Naive B cell (primary cell): Measurements from ENCODE around the gene GOLGA5. TPM values are rescaled to one million over a fixed set of nuclear protein-coding genes. Genes with fewer than 3 reads are reported as not detected.
A peak's percentile ranks its signal among the peaks of the same experiment; 100 is the strongest.
"Not testable (repeated sequence)": the region's sequence is repeated elsewhere in the genome, so short reads cannot be mapped to it uniquely, and the experiment has no call there.

Experiments
- ATAC-seq, 2 donors: fragments of 150-1000 bp; cut with Tn5 transposase; 2 replicates each; pipeline ENCODE4 v1.10.0; 2021; ENCODE audit warnings: low read depth in 2 of 2, mild to moderate bottlenecking in 2 of 2, moderate library complexity in 2 of 2
- DNase-seq: peaks from one replicate; pipeline ENCODE4 v3.0.0; 2022
- H3K27ac Mint-ChIP-seq, 6 donors: one replicate each; pipeline ENCODE4 v1.8.0; 2020 to 2022; ENCODE audit warnings: mild to moderate bottlenecking in 6 of 6, mixed read lengths in 6 of 6, moderate library complexity in 5 of 6, inconsistent platforms in 2 of 6
- H3K27me3 Mint-ChIP-seq, 3 donors: one replicate each; pipeline ENCODE4 v1.8.0; 2021 to 2022; ENCODE audit warnings: mixed read lengths in 3 of 3, mild to moderate bottlenecking in 1 of 3
- H3K36me3 Mint-ChIP-seq, 2 donors: one replicate each; pipeline ENCODE4 v1.8.0; 2020 to 2022; ENCODE audit warnings: mixed read lengths in 2 of 2, inconsistent platforms in 1 of 2, mild to moderate bottlenecking in 1 of 2
- H3K4me1 Mint-ChIP-seq, 3 donors: one replicate each; pipeline ENCODE4 v1.8.0; 2020 to 2022; ENCODE audit warnings: mixed read lengths in 3 of 3, inconsistent platforms in 1 of 3, mild to moderate bottlenecking in 1 of 3, moderate library complexity in 1 of 3
- H3K4me3 Mint-ChIP-seq, 8 donors: one replicate each; pipeline ENCODE4 v1.8.0; 2020 to 2022; ENCODE audit warnings: mild to moderate bottlenecking in 8 of 8, mixed read lengths in 8 of 8, moderate library complexity in 8 of 8, inconsistent platforms in 2 of 8
- H3K9me3 Mint-ChIP-seq, 7 donors: one replicate each; pipeline ENCODE4 v1.8.0; 2020 to 2022; ENCODE audit warnings: mixed read lengths in 7 of 7, mild to moderate bottlenecking in 5 of 7, inconsistent platforms in 2 of 7, moderate library complexity in 1 of 7
- polyA plus RNA-seq, 6 donors: library from polyadenylated mRNA; unstranded; fragments of 300-500 nt; fragmentation: Illumina TruSeq; gene quantifications; one replicate each; pipeline ENCODE4 v1.2.3, GENCODE V29; 2021; ENCODE audit warnings: low read depth in 6 of 6

GOLGA5 gene
- polyA plus RNA-seq, 6 donors from 2014 or later = 16.0 to 27.5 (median 21.2) TPM

DNA sequence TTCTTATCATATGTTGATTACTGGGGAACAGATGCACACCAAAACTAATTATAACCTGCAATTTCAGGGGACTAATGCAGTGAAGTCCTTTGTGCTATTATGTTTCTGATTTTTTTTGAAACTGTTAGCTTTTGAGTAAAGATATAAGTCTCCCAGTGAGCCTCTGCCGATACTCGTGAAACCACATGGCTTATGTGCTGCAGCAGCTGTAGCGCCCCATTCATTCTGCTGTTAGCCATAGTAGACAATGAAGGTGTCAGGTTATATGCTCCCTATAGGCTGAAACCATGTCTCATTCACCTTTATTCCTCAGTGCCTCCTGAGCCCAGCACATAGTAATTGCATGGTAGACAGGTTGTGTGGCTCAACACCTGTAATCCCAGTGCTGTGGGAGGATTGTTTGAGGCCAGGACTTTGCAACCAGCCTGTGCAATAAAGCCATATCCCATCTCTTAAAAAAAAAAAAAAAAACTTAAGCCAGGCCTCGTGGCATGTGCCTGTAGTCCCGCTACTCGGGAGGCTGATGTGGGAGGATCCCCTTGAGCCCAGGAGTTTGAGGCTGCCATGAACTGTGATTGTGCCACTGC is 25.0 kb downstream of the GOLGA5 start:
- Mint-ChIP-seq H3K4me1 (no peaks in the 10 kb centered on the region), H3K4me3 (no peak overlapping the region), H3K27ac (no peak overlapping the region), H3K27me3 (no peaks in the 10 kb centered on the region), H3K36me3 (peaks cover 28 to 37% of the 10 kb centered on the region in 2 donors), H3K9me3 (no peaks in the 10 kb centered on the region)
- no peak for DNase-seq
- ATAC-seq = no peak

DNA sequence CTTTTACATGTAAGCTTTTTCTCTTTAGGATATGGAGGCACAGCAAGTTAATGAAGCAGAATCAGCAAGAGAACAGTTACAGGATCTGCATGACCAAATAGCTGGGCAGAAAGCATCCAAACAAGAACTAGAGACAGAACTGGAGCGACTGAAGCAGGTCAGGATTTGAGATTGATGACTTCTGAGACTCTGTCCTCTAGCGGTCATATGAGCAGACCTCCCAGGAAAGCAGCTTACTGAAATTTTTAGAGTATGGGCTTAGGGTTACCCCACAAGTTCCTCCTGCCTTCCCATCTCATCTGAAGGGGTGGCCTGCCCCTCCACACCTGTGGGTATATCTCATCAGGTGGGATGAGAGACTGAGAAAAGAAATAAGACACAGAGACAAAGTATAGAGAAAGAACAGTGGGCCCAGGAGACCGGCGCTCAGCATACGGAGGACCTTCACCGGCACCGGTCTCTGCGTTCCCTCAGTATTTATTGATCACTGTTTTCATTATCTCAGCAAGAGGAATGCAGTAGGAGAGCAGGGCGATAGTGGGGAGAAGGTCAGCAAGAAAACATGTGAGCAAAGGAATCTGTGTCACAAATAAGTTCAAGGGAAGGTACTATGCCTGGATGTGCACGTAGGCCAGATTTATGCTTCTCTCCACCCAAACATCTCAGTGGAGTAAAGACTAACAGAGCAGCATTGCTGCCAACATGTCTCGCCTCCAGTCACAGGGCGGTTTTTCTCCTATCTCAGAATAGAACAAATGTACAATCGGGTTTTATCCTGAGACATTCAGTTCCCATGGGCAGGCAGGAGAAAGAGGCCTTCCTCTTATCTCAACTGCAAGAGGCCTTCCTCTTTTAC is 25.8 kb downstream of the GOLGA5 start:
- peaks cover 28 to 43% of the 10 kb centered on the region in 2 donors for H3K36me3 Mint-ChIP-seq
- not testable (repeated sequence) for H3K9me3 Mint-ChIP-seq, H3K4me3 Mint-ChIP-seq, H3K27me3 Mint-ChIP-seq, DNase-seq, H3K27ac Mint-ChIP-seq, ATAC-seq, H3K4me1 Mint-ChIP-seq

DNA sequence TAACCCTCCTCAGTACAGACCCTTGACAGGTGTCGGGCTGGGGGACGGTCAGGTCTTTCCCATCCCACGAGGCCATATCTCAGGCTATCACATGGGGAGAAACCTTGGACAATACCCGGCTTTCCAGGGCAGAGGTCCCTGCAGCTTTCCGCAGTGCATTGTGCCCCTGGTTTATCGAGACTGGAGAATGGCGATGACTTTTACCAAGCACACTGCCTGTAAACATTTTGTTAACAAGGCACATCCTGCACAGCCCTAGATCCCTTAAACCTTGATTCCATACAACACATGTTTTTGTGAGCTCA is 26.4 kb downstream of the GOLGA5 start:
- ATAC-seq, H3K4me3 Mint-ChIP-seq, H3K4me1 Mint-ChIP-seq, DNase-seq, H3K27ac Mint-ChIP-seq, H3K27me3 Mint-ChIP-seq, H3K9me3 Mint-ChIP-seq: not testable (repeated sequence)
- H3K36me3 Mint-ChIP-seq = peaks cover 28 to 38% of the 10 kb centered on the region in 2 donors

- DNase-seq = no peak
- Mint-ChIP-seq H3K27ac (no peak overlapping the region), H3K27me3 (no peaks in the 10 kb centered on the region)
Measured at GRCh38 chr14:92830902-92831301, 36.8 kb downstream of the GOLGA5 start.

GRCh38 chr14:92832137-92832700 is 38.1 kb downstream of the GOLGA5 start:
- no peak overlapping the region for H3K27ac Mint-ChIP-seq

More at GRCh38 chr14:92830902-92831301, 36.8 kb downstream of the GOLGA5 start:
- ATAC-seq = no peak
- Mint-ChIP-seq H3K4me3 (no peak overlapping the region), H3K4me1 (peaks cover 0 to 5% (median 0%) of the 10 kb centered on the region in 3 donors), H3K9me3 (no peaks in the 10 kb centered on the region), H3K36me3 (peaks cover 29 to 30% of the 10 kb centered on the region in 2 donors)

DNA sequence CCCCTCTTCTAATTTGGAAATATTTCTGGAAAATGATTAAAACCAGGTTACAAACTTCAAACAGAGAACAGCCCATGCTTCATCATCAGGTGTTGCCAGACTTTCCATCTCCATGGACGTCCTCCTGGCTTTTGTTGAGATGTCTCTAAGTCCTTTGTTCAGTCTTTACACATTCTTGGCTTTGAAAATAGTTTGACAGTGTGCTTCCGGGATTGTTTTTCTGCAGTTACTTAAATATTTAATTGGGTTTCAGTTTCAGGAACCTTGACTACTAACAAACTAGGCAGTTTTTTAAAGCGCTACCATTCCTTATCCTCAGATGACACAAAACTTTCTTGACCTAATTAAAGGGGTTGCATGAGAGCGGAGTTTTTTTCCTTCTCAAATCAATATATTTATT is 47.8 kb downstream of the GOLGA5 start:
- peaks cover 0 to 7% (median 2%) of the 10 kb centered on the region in 7 donors for H3K9me3 Mint-ChIP-seq
- H3K4me1 Mint-ChIP-seq = peaks cover 7 to 13% (median 8%) of the 10 kb centered on the region in 3 donors
- no peak for ATAC-seq
- H3K4me3 Mint-ChIP-seq = no peak overlapping the region
- no peak overlapping the region for H3K27ac Mint-ChIP-seq
- peaks cover 12 to 40% of the 10 kb centered on the region in 2 donors for H3K36me3 Mint-ChIP-seq
- DNase-seq = no peak
- no peaks in the 10 kb centered on the region for H3K27me3 Mint-ChIP-seq

More at GRCh38 chr14:92832137-92832700, 38.1 kb downstream of the GOLGA5 start:
- H3K4me1 Mint-ChIP-seq = peaks cover 0 to 5% (median 0%) of the 10 kb centered on the region in 3 donors
- no peaks in the 10 kb centered on the region for H3K9me3 Mint-ChIP-seq
- ATAC-seq (no peak), DNase-seq (no peak)
- H3K27me3 Mint-ChIP-seq = no peaks in the 10 kb centered on the region
- no peak overlapping the region for H3K4me3 Mint-ChIP-seq
- H3K36me3 Mint-ChIP-seq = peaks cover 30 to 31% of the 10 kb centered on the region in 2 donors

- Mint-ChIP-seq H3K36me3 (peaks cover 12 to 22% of the 10 kb centered on the region in 2 donors), H3K4me3 (no peak overlapping the region), H3K9me3 (peaks cover 0 to 7% (median 2%) of the 10 kb centered on the region in 7 donors), H3K27ac (peak overlapping the region in 1 of 6 donors; percentile 57), H3K27me3 (no peaks in the 10 kb centered on the region), H3K4me1 (peaks cover 7 to 13% (median 13%) of the 10 kb centered on the region in 3 donors)
- no peak for ATAC-seq
- DNase-seq = no peak
Measured at GRCh38 chr14:92844204-92844603, 50.1 kb downstream of the GOLGA5 start.

GRCh38 chr14:92846162-92846897 is 52.2 kb downstream of the GOLGA5 start:
- Mint-ChIP-seq H3K9me3 (peaks cover 0 to 7% (median 2%) of the 10 kb centered on the region in 7 donors), H3K36me3 (peaks cover 5 to 18% of the 10 kb centered on the region in 2 donors), H3K27ac (peak overlapping the region in 1 of 6 donors; percentile 55), H3K4me1 (peaks cover 7 to 13% (median 13%) of the 10 kb centered on the region in 3 donors), H3K27me3 (peaks cover 0 to 1% (median 0%) of the 10 kb centered on the region in 3 donors), H3K4me3 (no peak overlapping the region)
- ATAC-seq = peak in 1 of 2 donors; percentile 21
- DNase-seq = no peak

DNA sequence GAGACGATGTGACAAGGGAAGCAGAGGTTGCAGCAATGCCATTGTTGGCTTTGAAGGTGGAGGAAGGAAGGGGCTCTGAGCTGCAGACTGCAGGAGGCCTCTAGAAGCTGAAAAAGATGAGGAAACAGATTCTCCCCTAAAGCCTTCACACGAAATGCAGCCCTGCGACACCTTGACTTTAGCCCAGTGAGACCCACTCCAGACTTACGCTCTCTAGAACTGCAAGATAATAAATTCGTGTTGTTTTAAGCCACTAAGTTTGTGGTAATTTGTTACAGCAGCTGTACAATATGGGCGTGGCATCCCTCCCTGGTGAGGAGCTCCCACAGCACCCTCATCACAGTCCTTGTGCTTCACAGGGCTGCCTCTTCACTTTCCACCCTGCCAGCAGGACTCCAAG is 53.2 kb downstream of the GOLGA5 start:
- Mint-ChIP-seq H3K27me3 (peaks cover 4 to 8% (median 7%) of the 10 kb centered on the region in 3 donors), H3K4me1 (peaks cover 7 to 13% (median 13%) of the 10 kb centered on the region in 3 donors), H3K36me3 (peaks cover 5 to 20% of the 10 kb centered on the region in 2 donors), H3K9me3 (peaks cover 2 to 7% (median 4%) of the 10 kb centered on the region in 7 donors), H3K4me3 (no peak overlapping the region), H3K27ac (peak overlapping the region in 1 of 6 donors; percentile 55)
- no peak for ATAC-seq
- no peak for DNase-seq

- Mint-ChIP-seq H3K27ac (no peak overlapping the region), H3K27me3 (peaks cover 8 to 9% (median 9%) of the 10 kb centered on the region in 3 donors), H3K4me1 (peaks cover 7 to 14% (median 13%) of the 10 kb centered on the region in 3 donors), H3K36me3 (peaks cover 5 to 21% of the 10 kb centered on the region in 2 donors), H3K4me3 (no peak overlapping the region), H3K9me3 (peaks cover 3 to 10% (median 7%) of the 10 kb centered on the region in 7 donors)
- DNase-seq (no peak), ATAC-seq (no peak)
Measured at GRCh38 chr14:92847749-92848148, 53.6 kb downstream of the GOLGA5 start.

GRCh38 chr14:92848887-92849286 is 54.8 kb downstream of the GOLGA5 start:
- ATAC-seq (no peak), DNase-seq (no peak)
- Mint-ChIP-seq H3K9me3 (peaks cover 4 to 12% (median 7%) of the 10 kb centered on the region in 7 donors), H3K27ac (no peak overlapping the region), H3K4me3 (no peak overlapping the region), H3K4me1 (peaks cover 7 to 13% (median 11%) of the 10 kb centered on the region in 3 donors), H3K36me3 (peaks cover 5 to 13% of the 10 kb centered on the region in 2 donors), H3K27me3 (peaks cover 9 to 20% (median 13%) of the 10 kb centered on the region in 3 donors)

DNA sequence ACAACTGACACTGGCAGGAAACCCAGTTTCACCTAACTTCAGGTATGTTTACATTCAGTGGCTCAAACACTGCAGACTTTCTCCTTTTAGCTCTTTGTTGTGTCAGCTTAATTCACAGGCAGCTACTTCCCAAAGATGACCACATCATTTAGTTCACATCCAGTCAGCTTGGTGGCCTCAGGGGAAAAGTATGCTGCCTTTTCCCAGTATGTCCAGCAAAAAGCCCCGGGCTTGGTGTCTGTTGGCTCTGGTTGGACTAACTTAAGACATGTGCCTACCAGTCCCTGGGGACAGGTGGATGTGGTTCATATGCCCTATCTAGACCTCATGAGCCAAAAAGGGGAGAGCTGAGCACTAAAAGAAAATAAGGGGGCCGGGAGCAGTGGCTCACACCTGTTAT is 56.4 kb downstream of the GOLGA5 start:
- H3K36me3 Mint-ChIP-seq = peaks cover 5 to 13% of the 10 kb centered on the region in 2 donors
- no peak for DNase-seq
- H3K9me3 Mint-ChIP-seq = peaks cover 4 to 18% (median 7%) of the 10 kb centered on the region in 7 donors
- H3K27me3 Mint-ChIP-seq = peaks cover 9 to 30% (median 21%) of the 10 kb centered on the region in 3 donors
- no peak for ATAC-seq
- peaks cover 7 to 13% (median 11%) of the 10 kb centered on the region in 3 donors for H3K4me1 Mint-ChIP-seq
- no peak overlapping the region for H3K4me3 Mint-ChIP-seq
- H3K27ac Mint-ChIP-seq = no peak overlapping the region

DNA sequence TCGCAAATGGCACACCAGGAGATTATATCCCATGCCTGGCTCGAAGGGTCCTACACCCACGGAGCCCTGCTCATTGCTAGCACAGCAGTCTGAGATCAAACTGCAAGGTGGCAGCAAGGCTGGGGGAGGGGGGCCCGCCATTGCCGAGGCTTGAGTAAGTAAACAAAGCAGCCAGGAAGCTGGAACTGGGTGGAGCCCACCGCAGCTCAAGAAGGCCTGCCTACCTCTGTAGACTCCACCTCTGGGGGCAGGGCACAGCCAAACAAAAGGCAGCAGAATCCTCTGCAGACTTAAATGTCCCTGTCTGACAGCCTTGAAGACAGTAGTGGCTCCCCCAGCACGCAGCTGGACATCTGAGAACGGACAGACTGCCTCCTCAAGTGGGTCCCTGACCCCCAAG is 59.0 kb downstream of the GOLGA5 start:
- not testable (repeated sequence) for ATAC-seq, H3K4me3 Mint-ChIP-seq, H3K4me1 Mint-ChIP-seq, H3K36me3 Mint-ChIP-seq, DNase-seq, H3K27ac Mint-ChIP-seq
- Mint-ChIP-seq H3K27me3 (peaks cover 9 to 36% (median 26%) of the 10 kb centered on the region in 3 donors), H3K9me3 (peaks cover 0 to 18% (median 8%) of the 10 kb centered on the region in 7 donors)
